KMS-11 (cell line): ENCODE data around the gene PRKCD.

Source experiments
- H2AFZ ChIP-seq: fragments of 200-600 bp; sonication (generic); 2 replicates; pipeline ENCODE4 v1.6.1; 2016; ENCODE audit warnings: antibody characterized with exemption, mixed run types, low read depth
- H3K27ac ChIP-seq: fragments of 200-600 bp; sonication (generic); 2 replicates; pipeline ENCODE4 v1.6.1; 2016; ENCODE audit warnings: mild to moderate bottlenecking, mixed run types
- H3K27me3 ChIP-seq: fragments of 200-600 bp; sonication (generic); 2 replicates; pipeline ENCODE4 v1.6.1; 2017; ENCODE audit warnings: mild to moderate bottlenecking, low read depth, mixed run types, moderate library complexity; ENCODE audit not compliant: insufficient read depth
- H3K36me3 ChIP-seq: fragments of 200-600 bp; sonication (generic); 2 replicates; pipeline ENCODE4 v1.6.1; 2017; ENCODE audit warnings: mild to moderate bottlenecking, mixed run types; ENCODE audit not compliant: insufficient read depth
- H3K4me1 ChIP-seq: fragments of 200-600 bp; sonication (generic); 2 replicates; pipeline ENCODE4 v1.6.1; 2016; ENCODE audit warnings: mild to moderate bottlenecking, low read depth, mixed run types; ENCODE audit not compliant: poor library complexity, severe bottlenecking
- H3K4me2 ChIP-seq: fragments of 200-600 bp; sonication (generic); 2 replicates; pipeline ENCODE4 v1.7.0; 2016; ENCODE audit warnings: mild to moderate bottlenecking, mixed run types
- H3K4me3 ChIP-seq: fragments of 200-600 bp; sonication (generic); IDR thresholded peaks from 2 replicates; pipeline ENCODE4 v1.6.1; 2017; ENCODE audit warnings: low read depth, low read length, mixed read lengths; ENCODE audit not compliant: insufficient read depth
- H3K79me2 ChIP-seq: fragments of 200-600 bp; sonication (generic); 2 replicates; pipeline ENCODE4 v1.6.1; 2016; ENCODE audit warnings: low read depth, mixed run types; ENCODE audit not compliant: insufficient read depth
- H3K9ac ChIP-seq: fragments of 200-600 bp; sonication (generic); 2 replicates; pipeline ENCODE4 v1.6.1; 2016; ENCODE audit warnings: mild to moderate bottlenecking, mixed run types
- H4K20me1 ChIP-seq: fragments of 200-600 bp; sonication (generic); 2 replicates; pipeline ENCODE4 v1.6.1; 2016; ENCODE audit warnings: mild to moderate bottlenecking, mixed run types; ENCODE audit not compliant: insufficient read depth
- CTCF ChIP-seq: fragments of 200-600 bp; sonication (generic); conservative IDR thresholded peaks from 2 replicates; pipeline ENCODE4 v1.6.1; 2017; ENCODE audit warnings: low read depth, mild to moderate bottlenecking, antibody characterized with exemption, low read length, moderate library complexity, mixed read lengths

PRKCD gene

GRCh38 chr3:53192608-53193007 is 31.6 kb downstream of the PRKCD start:
- TF ChIP-seq CTCF: no peak
- H3K4me3 ChIP-seq: no peak overlapping the region
- H3K36me3 ChIP-seq: no peaks in the 10 kb centered on the region
- H3K27ac ChIP-seq: no peak overlapping the region
- no peaks in the 10 kb centered on the region for H3K27me3 ChIP-seq
- no peak overlapping the region for H3K9ac ChIP-seq
- H3K4me1 ChIP-seq: no peaks in the 10 kb centered on the region
- H3K79me2 ChIP-seq: no peaks in the 10 kb centered on the region
- H4K20me1 ChIP-seq: no peaks in the 10 kb centered on the region
- H3K4me2 ChIP-seq: no peak overlapping the region
- no peak overlapping the region for H2AFZ ChIP-seq

GRCh38 chr3:53193466-53194209 is 32.6 kb downstream of the PRKCD start:
- no peaks in the 10 kb centered on the region for H3K79me2 ChIP-seq
- no peak overlapping the region for H3K4me3 ChIP-seq
- H3K4me1 ChIP-seq: no peaks in the 10 kb centered on the region
- H4K20me1 ChIP-seq: no peaks in the 10 kb centered on the region
- H3K27me3 ChIP-seq: no peaks in the 10 kb centered on the region
- H3K27ac ChIP-seq: no peak overlapping the region
- no peak overlapping the region for H3K4me2 ChIP-seq
- H3K9ac ChIP-seq: no peak overlapping the region
- TF ChIP-seq CTCF: no peak
- no peak overlapping the region for H2AFZ ChIP-seq
- no peaks in the 10 kb centered on the region for H3K36me3 ChIP-seq

GRCh38 chr3:53194210-53195065 is 33.4 kb downstream of the PRKCD start:
- no peak for TF ChIP-seq CTCF
- Histone ChIP-seq H3K27ac (no peak overlapping the region), H3K36me3 (no peaks in the 10 kb centered on the region), H3K79me2 (no peaks in the 10 kb centered on the region), H3K4me1 (no peaks in the 10 kb centered on the region), H2AFZ (no peak overlapping the region), H4K20me1 (no peaks in the 10 kb centered on the region), H3K27me3 (no peaks in the 10 kb centered on the region), H3K4me3 (no peak overlapping the region), H3K9ac (no peak overlapping the region), H3K4me2 (no peak overlapping the region)

- H3K4me3 ChIP-seq: no peak overlapping the region
- no peaks in the 10 kb centered on the region for H3K4me1 ChIP-seq
- H3K27ac ChIP-seq: no peak overlapping the region
- no peak for TF ChIP-seq CTCF
- H3K36me3 ChIP-seq: no peaks in the 10 kb centered on the region
- H3K27me3 ChIP-seq: no peaks in the 10 kb centered on the region
- H3K79me2 ChIP-seq: no peaks in the 10 kb centered on the region
- H4K20me1 ChIP-seq: no peaks in the 10 kb centered on the region
- H3K4me2 ChIP-seq: no peak overlapping the region
- no peak overlapping the region for H3K9ac ChIP-seq
- no peak overlapping the region for H2AFZ ChIP-seq
Observed at GRCh38 chr3:53195066-53195450, 34.0 kb downstream of the PRKCD start.
